Gastrocnemius medialis (tissue), 4 donors: Measurements from ENCODE around the gene MMP14.

Source experiments
- CTCF ChIP-seq, 5 experiments: fragments of 450-650 bp in 3 of 5; fragments of 200-600 bp in 2 of 5; sonication (generic) in 2 of 5; IDR thresholded peaks in 4 of 5; conservative IDR thresholded peaks in 1 of 5; 1 replicate in 4 of 5; 2 replicates in 1 of 5; pipeline ENCODE4 v1.5.1; 2016 to 2019; ENCODE audit warnings: antibody characterized with exemption in 5 of 5, mild to moderate bottlenecking in 3 of 5, moderate library complexity in 3 of 5
- POLR2A ChIP-seq, 2 donors: fragments of 450-650 bp; IDR thresholded peaks; one replicate each; pipeline ENCODE4 v1.6.1; 2017; ENCODE audit warnings: antibody characterized with exemption in 2 of 2, mild to moderate bottlenecking in 2 of 2, moderate library complexity in 2 of 2

GRCh38 chr14:22820731-22821130 is 15.7 kb upstream of the MMP14 start:
- TF ChIP-seq CTCF (IDR thresholded peaks at IDR 0.05 in 4 of 5, conservative IDR thresholded peaks at IDR 0.05 in 1 of 5) (no peak), POLR2A (IDR thresholded peaks at IDR 0.05) (no peak)
